Cardiac muscle cell (in vitro differentiated cells and primary cell): ENCODE results near the gene MYO1E. TPM values are rescaled to one million over a fixed set of nuclear protein-coding genes. Genes with fewer than 3 reads are reported as not detected.

Source experiments
- DNase-seq, 2 donors: peaks; one replicate each; pipeline versions ENCODE4 v3.0.0 to v3.0.0-alpha.2; 2010 to 2017; ENCODE audit warnings: low read depth in 1 of 2, low spot score in 1 of 2
- H3K27ac ChIP-seq: fragments of 200-600 bp; sonication (generic); 2 replicates; pipeline ENCODE4 v1.5.1; 2016
- H3K27me3 ChIP-seq: fragments of 200-600 bp; sonication (generic); 2 replicates; pipeline ENCODE4 v1.6.0; 2016; ENCODE audit warnings: control low read depth
- H3K36me3 ChIP-seq: fragments of 200-600 bp; sonication (generic); 2 replicates; pipeline ENCODE4 v1.5.1; 2016; ENCODE audit warnings: control low read depth
- H3K4me1 ChIP-seq: fragments of 200-600 bp; sonication (generic); 2 replicates; pipeline ENCODE4 v1.8.1; 2017; ENCODE audit warnings: low read depth, mild to moderate bottlenecking, mixed run types
- H3K4me3 ChIP-seq: fragments of 200-600 bp; sonication (generic); 2 replicates; pipeline ENCODE4 v1.5.1; 2016; ENCODE audit warnings: mild to moderate bottlenecking
- H3K9me3 ChIP-seq: fragments of 200-600 bp; sonication (generic); 2 replicates; pipeline ENCODE4 v1.5.1; 2017; ENCODE audit warnings: low read depth, mild to moderate bottlenecking, control low read depth
- CTCF ChIP-seq: IDR thresholded peaks from 2 replicates; pipeline ENCODE4 v1.5.1; 2012; ENCODE audit warnings: low read depth, mild to moderate bottlenecking, low read length
- polyA plus RNA-seq: library from polyadenylated mRNA; unstranded; fragments of >200 nt; fragmentation: Nextera tagmentation; extraction: Ambion mirVana; gene quantifications from 2 replicates; pipeline ENCODE4 v1.2.1, GENCODE V29; 2016
- total RNA-seq: library from RNA; depleted of rRNA; stranded (reverse); fragments of >200 nt; gene quantifications from 2 replicates; pipeline ENCODE4 v1.2.3, GENCODE V29; 2016

MYO1E gene
- total and polyA plus RNA-seq, 2 experiments from 2014 or later = 22.0 to 27.7 TPM

- Histone ChIP-seq H3K27ac (no peak overlapping the region), H3K4me1 (no peaks in the 10 kb centered on the region), H3K27me3 (no peaks in the 10 kb centered on the region), H3K9me3 (no peaks in the 10 kb centered on the region), H3K4me3 (no peak overlapping the region), H3K36me3 (no peaks in the 10 kb centered on the region)
- no peak for TF ChIP-seq CTCF
- DNase-seq = no peak
These were observed 114.4 kb downstream of the MYO1E start for GRCh38 chr15:59258317-59258716.

GRCh38 chr15:59257140-59257539 lies 115.5 kb downstream of the MYO1E start:
- Histone ChIP-seq H3K4me1 (no peaks in the 10 kb centered on the region), H3K27me3 (no peaks in the 10 kb centered on the region), H3K36me3 (no peaks in the 10 kb centered on the region), H3K9me3 (no peaks in the 10 kb centered on the region), H3K27ac (no peak overlapping the region), H3K4me3 (no peak overlapping the region)
- no peak for TF ChIP-seq CTCF
- no peak for DNase-seq

GRCh38 chr15:59256482-59256881 lies 116.2 kb downstream of the MYO1E start:
- Histone ChIP-seq H3K9me3 (no peaks in the 10 kb centered on the region), H3K4me3 (no peak overlapping the region), H3K27ac (no peak overlapping the region), H3K4me1 (no peaks in the 10 kb centered on the region), H3K27me3 (no peaks in the 10 kb centered on the region), H3K36me3 (no peaks in the 10 kb centered on the region)
- DNase-seq = no peak
- no peak for TF ChIP-seq CTCF

- no peak for TF ChIP-seq CTCF
- H3K4me3 ChIP-seq = no peak overlapping the region
- no peaks in the 10 kb centered on the region for H3K36me3 ChIP-seq
- DNase-seq = no peak
- H3K9me3 ChIP-seq = no peaks in the 10 kb centered on the region
- H3K27ac ChIP-seq = no peak overlapping the region
- no peaks in the 10 kb centered on the region for H3K4me1 ChIP-seq
- no peaks in the 10 kb centered on the region for H3K27me3 ChIP-seq
These were observed 116.9 kb downstream of the MYO1E start for GRCh38 chr15:59255680-59256336.

- no peak for TF ChIP-seq CTCF
- Histone ChIP-seq H3K36me3 (no peaks in the 10 kb centered on the region), H3K4me1 (no peaks in the 10 kb centered on the region), H3K27ac (no peak overlapping the region), H3K9me3 (no peaks in the 10 kb centered on the region), H3K27me3 (no peaks in the 10 kb centered on the region), H3K4me3 (no peak overlapping the region)
- no peak for DNase-seq
These were observed 120.5 kb downstream of the MYO1E start for GRCh38 chr15:59252137-59252536.
